Liver (tissue), 9 donors: ENCODE data around the gene YBEY. TPM values are rescaled to one million over a fixed set of nuclear protein-coding genes. Genes with fewer than 3 reads are reported as not detected.

Source experiments
- DNase-seq: peaks from one replicate; pipeline ENCODE4 v3.0.0-alpha.2; 2017; ENCODE audit warnings: low spot score
- H3K27ac ChIP-seq, 2 donors: one replicate each; pipeline ENCODE4 v1.7.0; 2013; ENCODE audit warnings: inconsistent platforms in 2 of 2, low read length in 2 of 2, control low read depth in 1 of 2, low read depth in 1 of 2, mild to moderate bottlenecking in 1 of 2
- H3K27me3 ChIP-seq, 4 donors: one replicate each; pipeline versions ENCODE4 v1.6.1 to v1.7.0; 2013; ENCODE audit warnings: low read length in 3 of 4, inconsistent platforms in 1 of 4, mild to moderate bottlenecking in 1 of 4, moderate library complexity in 1 of 4; ENCODE audit not compliant: control insufficient read depth in 4 of 4, insufficient read depth in 4 of 4
- H3K36me3 ChIP-seq, 4 donors: one replicate each; pipeline versions ENCODE4 v1.6.1 to v1.7.0; 2013; ENCODE audit warnings: low read length in 3 of 4, mild to moderate bottlenecking in 3 of 4, low read depth in 1 of 4, moderate library complexity in 1 of 4; ENCODE audit not compliant: control insufficient read depth in 4 of 4, insufficient read depth in 3 of 4
- H3K4me1 ChIP-seq, 4 donors: one replicate each; pipeline versions ENCODE4 v1.6.1 to v1.7.0; 2013; ENCODE audit warnings: low read length in 3 of 4, mild to moderate bottlenecking in 3 of 4, moderate library complexity in 1 of 4; ENCODE audit not compliant: control insufficient read depth in 4 of 4, insufficient read depth in 4 of 4
- H3K4me3 ChIP-seq, 3 donors: one replicate each; pipeline versions ENCODE4 v1.6.1 to v1.7.0; 2013; ENCODE audit warnings: low read length in 3 of 3, control low read depth in 1 of 3, low read depth in 1 of 3, mild to moderate bottlenecking in 1 of 3
- H3K9ac ChIP-seq, 2 donors: one replicate each; pipeline ENCODE4 v1.7.0; 2013; ENCODE audit warnings: low read length in 2 of 2, mild to moderate bottlenecking in 2 of 2, moderate library complexity in 2 of 2, control low read depth in 1 of 2, low read depth in 1 of 2
- H3K9me3 ChIP-seq, 4 donors: one replicate each; pipeline versions ENCODE4 v1.6.1 to v1.7.0; 2013; ENCODE audit warnings: low read length in 3 of 4; ENCODE audit not compliant: control insufficient read depth in 4 of 4
- EGR1 ChIP-seq, 2 donors: IDR thresholded peaks; 2 replicates each; pipeline ENCODE4 v1.6.1; 2016 to 2018; ENCODE audit warnings: antibody characterized with exemption in 2 of 2, low read depth in 2 of 2
- FOXA1 ChIP-seq: IDR thresholded peaks from 2 replicates; pipeline ENCODE4 v1.6.1; 2016; ENCODE audit warnings: antibody characterized with exemption
- FOXA2 ChIP-seq: IDR thresholded peaks from 2 replicates; pipeline ENCODE4 v1.6.1; 2016; ENCODE audit warnings: antibody characterized with exemption
- GABPA ChIP-seq, 2 donors: IDR thresholded peaks in 1 of 2; conservative IDR thresholded peaks in 1 of 2; 2 replicates each; pipeline ENCODE4 v1.6.1; 2016; ENCODE audit warnings: antibody characterized with exemption in 2 of 2, mild to moderate bottlenecking in 1 of 2, moderate library complexity in 1 of 2
- HNF4A ChIP-seq, 2 donors: conservative IDR thresholded peaks; 2 replicates each; pipeline ENCODE4 v1.6.1; 2016; ENCODE audit warnings: antibody characterized with exemption in 2 of 2, mild to moderate bottlenecking in 2 of 2
- HNF4G ChIP-seq: IDR thresholded peaks from 2 replicates; pipeline ENCODE4 v1.6.1; 2016; ENCODE audit warnings: antibody characterized with exemption
- JUND ChIP-seq, 2 donors: IDR thresholded peaks; 2 replicates each; pipeline ENCODE4 v1.6.1; 2016; ENCODE audit warnings: antibody characterized with exemption in 2 of 2
- RAD21 ChIP-seq, 2 donors: IDR thresholded peaks; 2 replicates each; pipeline ENCODE4 v1.6.1; 2016; ENCODE audit warnings: antibody characterized with exemption in 2 of 2, mild to moderate bottlenecking in 2 of 2
- SP1 ChIP-seq: IDR thresholded peaks from 2 replicates; pipeline ENCODE4 v1.6.1; 2018; ENCODE audit warnings: antibody characterized with exemption, mild to moderate bottlenecking
- YY1 ChIP-seq: IDR thresholded peaks from 2 replicates; pipeline ENCODE4 v1.6.1; 2016; ENCODE audit warnings: antibody characterized with exemption, mild to moderate bottlenecking
- WGBS: extraction: QIAGEN DNeasy Blood & Tissue Kit; methylation state at CpG from one replicate; pipeline ENCODE4 v1.1.7; 2013; 5-methylcytosine and 5-hydroxymethylcytosine counted together
- polyA plus RNA-seq, 2 donors: library from polyadenylated mRNA; stranded (reverse) in 1 of 2; unstranded in 1 of 2; fragments of 200-250 nt in 1 of 2; fragments of >200 nt in 1 of 2; fragmentation: Nextera tagmentation in 1 of 2; extraction: Ambion mirVana in 1 of 2; gene quantifications; one replicate each; pipeline versions ENCODE4 v1.2.1 to v1.2.3, GENCODE V29; 2013 to 2015
- total RNA-seq, 2 donors: library from RNA; depleted of rRNA; stranded (reverse); fragments of >200 nt; gene quantifications; one replicate each; pipeline ENCODE4 v1.2.3, GENCODE V29; 2014
- TF ChIP-seq, protein P1 (sequence below): fragments of 150-350 bp; IDR thresholded peaks from 2 replicates; pipeline ENCODE4 v1.5.1; 2017; ENCODE audit warnings: improper control_type of control experiment, low read depth, low read length; ENCODE audit not compliant: missing input control
- TF ChIP-seq, protein P2 (sequence below): IDR thresholded peaks from 2 replicates; pipeline ENCODE4 v1.6.1; 2016; ENCODE audit warnings: antibody characterized with exemption
- TF ChIP-seq, protein P3 (sequence below): IDR thresholded peaks from 2 replicates; pipeline ENCODE4 v1.6.1; 2016; ENCODE audit warnings: antibody characterized with exemption
- donor health status: healthy.
- donor health status: healthy.
- donor health status: healthy.
- donor health status: healthy.
- donor health status: healthy.

YBEY gene
- total and polyA plus RNA-seq, 4 donors = 6.3 to 11.8 (median 10.0) TPM

DNA sequence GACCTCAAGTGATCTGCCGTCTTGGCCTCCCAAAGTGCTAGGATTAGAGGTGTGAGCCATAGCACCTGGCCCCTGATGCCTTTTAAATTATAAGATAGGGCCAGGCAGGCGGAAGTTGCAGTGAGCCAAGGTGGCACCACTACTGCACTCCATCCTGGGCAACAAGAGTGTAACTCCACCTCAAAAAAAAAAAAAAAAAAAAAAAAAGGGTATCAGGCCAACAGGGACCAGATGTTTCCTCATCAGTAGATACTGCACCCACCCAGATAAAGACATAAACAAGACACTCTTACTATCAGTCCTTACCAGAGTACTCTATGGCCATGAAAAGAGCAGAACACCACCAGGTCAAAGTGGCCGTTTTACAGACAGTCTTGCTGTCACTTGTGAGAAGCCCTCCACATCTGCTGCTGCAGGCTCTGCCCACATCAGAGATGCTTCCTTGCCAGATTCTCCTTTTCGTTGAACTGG is 34.2 kb downstream of the YBEY start (continued):
- TF ChIP-seq, protein P1, sequence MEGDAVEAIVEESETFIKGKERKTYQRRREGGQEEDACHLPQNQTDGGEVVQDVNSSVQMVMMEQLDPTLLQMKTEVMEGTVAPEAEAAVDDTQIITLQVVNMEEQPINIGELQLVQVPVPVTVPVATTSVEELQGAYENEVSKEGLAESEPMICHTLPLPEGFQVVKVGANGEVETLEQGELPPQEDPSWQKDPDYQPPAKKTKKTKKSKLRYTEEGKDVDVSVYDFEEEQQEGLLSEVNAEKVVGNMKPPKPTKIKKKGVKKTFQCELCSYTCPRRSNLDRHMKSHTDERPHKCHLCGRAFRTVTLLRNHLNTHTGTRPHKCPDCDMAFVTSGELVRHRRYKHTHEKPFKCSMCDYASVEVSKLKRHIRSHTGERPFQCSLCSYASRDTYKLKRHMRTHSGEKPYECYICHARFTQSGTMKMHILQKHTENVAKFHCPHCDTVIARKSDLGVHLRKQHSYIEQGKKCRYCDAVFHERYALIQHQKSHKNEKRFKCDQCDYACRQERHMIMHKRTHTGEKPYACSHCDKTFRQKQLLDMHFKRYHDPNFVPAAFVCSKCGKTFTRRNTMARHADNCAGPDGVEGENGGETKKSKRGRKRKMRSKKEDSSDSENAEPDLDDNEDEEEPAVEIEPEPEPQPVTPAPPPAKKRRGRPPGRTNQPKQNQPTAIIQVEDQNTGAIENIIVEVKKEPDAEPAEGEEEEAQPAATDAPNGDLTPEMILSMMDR = no peak
- TF ChIP-seq, protein P2, sequence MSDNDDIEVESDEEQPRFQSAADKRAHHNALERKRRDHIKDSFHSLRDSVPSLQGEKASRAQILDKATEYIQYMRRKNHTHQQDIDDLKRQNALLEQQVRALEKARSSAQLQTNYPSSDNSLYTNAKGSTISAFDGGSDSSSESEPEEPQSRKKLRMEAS = no peak
- TF ChIP-seq RAD21 (IDR thresholded peaks at IDR 0.05) = no peak
- TF ChIP-seq YY1 = no peak
- TF ChIP-seq FOXA1 = no peak
- no peak for TF ChIP-seq SP1
- TF ChIP-seq FOXA2 = no peak
- no peak for TF ChIP-seq HNF4G

DNA sequence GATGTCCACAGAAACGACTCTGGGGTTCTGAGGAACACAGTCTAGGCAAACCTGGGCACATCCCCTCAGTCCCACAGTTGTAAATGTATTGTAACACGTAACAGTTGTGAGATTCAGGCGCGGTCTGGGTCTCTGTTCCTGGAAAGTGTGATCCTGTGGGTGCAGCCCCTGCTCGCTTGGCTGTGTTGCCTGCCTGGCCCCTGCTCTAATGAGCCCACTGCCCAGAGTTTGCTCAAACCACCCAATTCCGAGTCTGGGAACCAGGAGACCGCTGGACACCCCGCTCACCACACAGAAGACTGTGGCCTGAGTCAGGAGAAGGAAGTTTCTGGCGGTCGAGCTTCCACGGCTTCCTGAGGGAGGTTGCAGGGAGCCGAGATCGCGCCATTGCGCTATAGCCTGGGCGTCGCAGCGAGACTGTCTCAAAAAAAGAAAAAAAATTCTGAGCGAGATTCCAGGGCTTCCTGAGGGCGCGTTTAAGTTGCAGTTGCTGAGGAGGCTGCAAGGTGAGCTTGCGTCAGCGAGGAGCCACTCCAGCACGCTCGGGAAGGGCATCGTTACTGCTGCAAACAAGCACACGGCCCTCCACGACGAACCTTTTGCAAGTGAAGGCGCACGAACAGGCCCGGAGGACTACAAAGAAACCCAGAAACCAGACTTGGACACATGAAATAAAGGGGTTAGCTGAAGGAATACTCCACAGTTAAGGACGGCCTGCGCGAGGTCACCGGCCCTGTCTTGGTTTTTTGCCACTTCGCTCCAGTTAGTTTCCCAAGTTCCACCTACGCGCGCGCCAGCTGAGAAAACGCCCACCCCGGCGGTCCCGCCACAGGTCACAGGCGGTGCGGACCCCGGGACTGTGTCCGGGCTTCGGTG is 36.4 kb downstream of the YBEY start:
- 18% methylated on average over 50 of the region's 50 CpGs for WGBS
- Histone ChIP-seq H3K27me3 (no peaks in the 10 kb centered on the region), H3K9me3 (no peaks in the 10 kb centered on the region), H3K4me3 (peak overlapping the region; percentile 75 to 81 (median 77)), H3K4me1 (peaks cover 3 to 27% (median 21%) of the 10 kb centered on the region in 4 donors), H3K27ac (no peak overlapping the region), H3K36me3 (peaks cover 0 to 2% (median 0%) of the 10 kb centered on the region in 4 donors), H3K9ac (no peak overlapping the region)
- TF ChIP-seq RAD21 (IDR thresholded peaks at IDR 0.05) = no peak
- no peak for TF ChIP-seq GABPA (IDR thresholded peaks at IDR 0.05 in 1 of 2, conservative IDR thresholded peaks at IDR 0.05 in 1 of 2)
- TF ChIP-seq HNF4A (conservative IDR thresholded peaks at IDR 0.05) = no peak
- TF ChIP-seq, protein P3, sequence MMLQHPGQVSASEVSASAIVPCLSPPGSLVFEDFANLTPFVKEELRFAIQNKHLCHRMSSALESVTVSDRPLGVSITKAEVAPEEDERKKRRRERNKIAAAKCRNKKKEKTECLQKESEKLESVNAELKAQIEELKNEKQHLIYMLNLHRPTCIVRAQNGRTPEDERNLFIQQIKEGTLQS = no peak
- no peak for TF ChIP-seq EGR1 (IDR thresholded peaks at IDR 0.05; ENCODE audit: low read depth in 2 of 2)
- no peak for TF ChIP-seq JUND (IDR thresholded peaks at IDR 0.05)
- no peak for TF ChIP-seq HNF4G
- peak; percentile 54 for DNase-seq

DNA sequence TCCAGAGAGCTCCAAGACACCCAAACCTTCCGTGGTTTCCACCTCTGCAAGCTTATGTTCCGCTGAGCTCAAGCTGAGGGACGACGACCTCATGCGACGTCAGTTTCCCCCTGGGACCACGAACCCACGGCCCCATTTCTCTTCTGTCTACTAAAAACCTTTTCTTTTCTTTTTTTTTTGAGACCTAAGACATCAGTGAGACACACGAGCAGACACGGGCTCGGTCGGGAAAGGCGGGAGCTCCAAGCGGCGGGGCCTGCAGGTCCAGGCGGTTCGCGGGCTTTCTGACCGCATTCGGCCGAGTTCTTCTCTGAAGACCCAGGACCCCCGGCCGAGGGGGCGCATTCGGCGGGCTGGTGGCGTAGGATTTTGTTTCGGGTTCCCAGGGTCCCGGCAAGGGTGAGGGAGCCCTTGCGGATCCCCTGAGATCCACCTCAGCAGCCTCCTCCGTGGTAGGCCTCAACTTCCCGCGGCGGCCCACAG is 37.1 kb downstream of the YBEY start:
- WGBS = 1% methylated on average over 34 of the region's 34 CpGs
- Histone ChIP-seq H3K27me3 (no peaks in the 10 kb centered on the region), H3K9me3 (no peaks in the 10 kb centered on the region), H3K4me3 (peak overlapping the region; percentile 75 to 81 (median 77)), H3K36me3 (peaks cover 0 to 6% (median 3%) of the 10 kb centered on the region in 4 donors), H3K27ac (no peak overlapping the region), H3K9ac (no peak overlapping the region), H3K4me1 (peaks cover 3 to 27% (median 21%) of the 10 kb centered on the region in 4 donors)
- TF ChIP-seq EGR1 (IDR thresholded peaks at IDR 0.05; ENCODE audit: low read depth in 2 of 2) = no peak
- peak; percentile 45 for DNase-seq
